GM12892 (cell line): ENCODE measurements around the gene IMPG2.

Experiments used
- POLR2A ChIP-seq: IDR thresholded peaks from 2 replicates; pipeline ENCODE4 v1.6.1; 2011; ENCODE audit warnings: low read depth, low read length, control low read depth
- POLR2AphosphoS5 ChIP-seq: IDR thresholded peaks from 2 replicates; pipeline ENCODE4 v1.6.1; 2011; ENCODE audit warnings: low read depth, low read length, control low read depth

DNA sequence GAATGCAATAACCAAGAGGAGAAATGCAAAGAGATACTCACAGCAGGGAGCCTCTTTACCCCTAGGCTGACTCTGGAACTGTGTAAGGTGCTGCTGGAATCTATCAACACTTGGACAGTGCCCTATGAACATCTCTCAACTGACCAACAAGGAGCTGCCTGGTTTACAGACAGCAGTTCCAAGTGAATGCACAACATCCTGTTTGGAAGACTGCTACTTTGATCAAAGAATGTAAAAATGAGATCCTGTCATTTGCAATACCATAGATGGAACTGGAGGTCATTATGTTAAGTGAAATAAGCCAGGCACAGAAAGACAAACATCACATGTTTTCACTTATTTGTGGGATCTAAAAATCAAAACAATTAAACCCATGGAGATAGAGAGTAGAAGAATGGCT is 136.3 kb downstream of the IMPG2 start:
- no peak for TF ChIP-seq POLR2A
- TF ChIP-seq POLR2AphosphoS5: no peak
